Glutamatergic neuron (in vitro differentiated cells): Measurements from ENCODE around the gene NDUFA12. TPM values are rescaled to one million over a fixed set of nuclear protein-coding genes. Genes with fewer than 3 reads are reported as not detected.

Experiments
- DNase-seq: peaks from one replicate; pipeline ENCODE4 v3.0.0; 2022
- H3K27ac Mint-ChIP-seq: one replicate; pipeline ENCODE4 v1.8.0; 2020; ENCODE audit warnings: mild to moderate bottlenecking, mixed read lengths, inconsistent platforms; ENCODE audit not compliant: unreplicated experiment
- H3K27me3 Mint-ChIP-seq: one replicate; pipeline ENCODE4 v1.8.0; 2020; ENCODE audit warnings: mild to moderate bottlenecking, moderate library complexity, mixed read lengths, inconsistent platforms; ENCODE audit not compliant: unreplicated experiment
- H3K36me3 Mint-ChIP-seq: one replicate; pipeline ENCODE4 v1.8.0; 2020; ENCODE audit warnings: mild to moderate bottlenecking, mixed read lengths, inconsistent platforms; ENCODE audit not compliant: unreplicated experiment
- H3K4me1 Mint-ChIP-seq: one replicate; pipeline ENCODE4 v1.8.0; 2020; ENCODE audit warnings: mild to moderate bottlenecking, low read depth, mixed read lengths, inconsistent platforms; ENCODE audit not compliant: unreplicated experiment
- H3K4me3 Mint-ChIP-seq: one replicate; pipeline ENCODE4 v1.8.0; 2020; ENCODE audit warnings: mild to moderate bottlenecking, mixed read lengths, inconsistent platforms; ENCODE audit not compliant: unreplicated experiment
- H3K9me3 Mint-ChIP-seq: one replicate; pipeline ENCODE4 v1.8.0; 2020; ENCODE audit warnings: mild to moderate bottlenecking, moderate library complexity, mixed read lengths, inconsistent platforms; ENCODE audit not compliant: unreplicated experiment
- total RNA-seq: library from RNA; stranded (reverse); fragmentation: NEBNext Ultra II Directional; extraction: Animal tissue kit (Norgen Biotek cat#: 25700); gene quantifications from one replicate; pipeline ENCODE4 v1.2.1, GENCODE V29; 2021; ENCODE audit not compliant: unreplicated experiment
- TF ChIP-seq, protein P1 (sequence below): fragments of 200-600 bp; sonication (generic); IDR thresholded peaks from one replicate; pipeline ENCODE4 v1.5.0; 2021; ENCODE audit not compliant: partially characterized antibody, unreplicated experiment

Gene NDUFA12
- total RNA-seq, 1 donor from 2014 or later: 73.8 TPM

DNA sequence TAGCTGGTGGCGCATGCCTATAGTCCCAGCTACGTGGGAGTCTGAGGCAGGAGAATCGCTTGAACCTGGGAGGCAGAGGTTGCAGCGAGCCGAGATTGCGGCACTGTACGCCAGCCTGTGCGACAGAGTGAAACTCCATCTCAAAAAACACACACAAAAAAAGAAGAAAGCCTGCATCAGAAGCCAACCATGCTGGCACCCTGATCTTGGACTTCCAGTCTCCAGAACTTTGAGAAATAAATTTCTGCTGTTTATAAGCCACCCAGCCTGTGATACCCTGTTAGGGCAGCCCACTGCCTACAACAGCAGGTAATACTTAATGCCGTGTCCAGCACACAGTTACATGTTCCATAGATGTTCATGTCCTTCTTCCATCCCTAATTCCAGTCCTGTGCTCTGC lies 62.7 kb downstream of the NDUFA12 start:
- Mint-ChIP-seq H3K4me3 (no peak overlapping the region), H3K4me1 (peaks cover 4% of the 10 kb centered on the region), H3K36me3 (peaks cover 4% of the 10 kb centered on the region), H3K9me3 (peaks cover 4% of the 10 kb centered on the region), H3K27ac (no peak overlapping the region), H3K27me3 (peaks cover 4% of the 10 kb centered on the region)
- TF ChIP-seq, protein P1, sequence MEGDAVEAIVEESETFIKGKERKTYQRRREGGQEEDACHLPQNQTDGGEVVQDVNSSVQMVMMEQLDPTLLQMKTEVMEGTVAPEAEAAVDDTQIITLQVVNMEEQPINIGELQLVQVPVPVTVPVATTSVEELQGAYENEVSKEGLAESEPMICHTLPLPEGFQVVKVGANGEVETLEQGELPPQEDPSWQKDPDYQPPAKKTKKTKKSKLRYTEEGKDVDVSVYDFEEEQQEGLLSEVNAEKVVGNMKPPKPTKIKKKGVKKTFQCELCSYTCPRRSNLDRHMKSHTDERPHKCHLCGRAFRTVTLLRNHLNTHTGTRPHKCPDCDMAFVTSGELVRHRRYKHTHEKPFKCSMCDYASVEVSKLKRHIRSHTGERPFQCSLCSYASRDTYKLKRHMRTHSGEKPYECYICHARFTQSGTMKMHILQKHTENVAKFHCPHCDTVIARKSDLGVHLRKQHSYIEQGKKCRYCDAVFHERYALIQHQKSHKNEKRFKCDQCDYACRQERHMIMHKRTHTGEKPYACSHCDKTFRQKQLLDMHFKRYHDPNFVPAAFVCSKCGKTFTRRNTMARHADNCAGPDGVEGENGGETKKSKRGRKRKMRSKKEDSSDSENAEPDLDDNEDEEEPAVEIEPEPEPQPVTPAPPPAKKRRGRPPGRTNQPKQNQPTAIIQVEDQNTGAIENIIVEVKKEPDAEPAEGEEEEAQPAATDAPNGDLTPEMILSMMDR: no peak
- DNase-seq: no peak

DNA sequence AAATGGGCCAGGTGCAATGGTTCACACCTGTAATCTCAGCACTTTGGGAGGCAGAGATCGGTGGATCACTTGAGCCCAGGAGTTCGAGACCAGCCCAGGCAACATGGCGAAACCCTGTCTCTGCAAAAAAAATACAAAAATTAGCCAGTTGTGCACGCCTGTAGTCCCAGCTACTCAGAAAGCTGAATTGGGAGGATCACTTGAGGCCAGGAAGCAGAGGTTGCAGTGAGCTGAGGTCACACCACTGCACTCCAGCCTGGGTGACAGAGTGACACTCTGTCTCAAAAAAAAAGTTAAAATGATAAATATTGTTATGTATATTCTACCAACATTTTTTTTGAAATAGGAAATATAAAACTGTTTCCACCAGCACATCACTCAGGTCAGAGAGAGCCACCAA lies 64.9 kb downstream of the NDUFA12 start:
- H3K4me3 Mint-ChIP-seq: no peak overlapping the region
- H3K27me3 Mint-ChIP-seq: peaks cover 2% of the 10 kb centered on the region
- peaks cover 4% of the 10 kb centered on the region for H3K4me1 Mint-ChIP-seq
- H3K27ac Mint-ChIP-seq: no peak overlapping the region
- TF ChIP-seq, protein P1: no peak
- DNase-seq: no peak
- H3K9me3 Mint-ChIP-seq: no peaks in the 10 kb centered on the region
- peaks cover under 1% of the 10 kb centered on the region for H3K36me3 Mint-ChIP-seq

DNA sequence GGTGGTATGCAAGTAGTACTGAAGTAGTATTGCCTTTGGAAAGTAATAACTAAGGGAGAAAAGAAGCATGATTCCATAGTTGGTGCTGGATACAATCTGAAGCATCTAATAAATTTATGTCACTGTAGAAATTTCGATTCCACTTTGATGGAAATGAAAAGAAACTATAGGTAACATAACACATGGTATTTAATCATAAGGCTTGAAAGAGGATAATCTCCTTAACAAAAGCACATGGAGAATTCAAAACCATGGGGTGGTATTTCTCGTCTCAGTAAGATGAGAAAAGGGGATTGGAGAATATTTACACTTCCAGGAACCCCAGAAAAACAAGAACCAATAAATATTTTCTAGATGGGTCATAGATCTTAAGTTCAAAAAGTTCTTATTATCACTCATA lies 72.7 kb downstream of the NDUFA12 start:
- Mint-ChIP-seq H3K27ac (no peak overlapping the region), H3K4me1 (no peaks in the 10 kb centered on the region), H3K9me3 (no peaks in the 10 kb centered on the region), H3K36me3 (no peaks in the 10 kb centered on the region), H3K4me3 (no peak overlapping the region), H3K27me3 (no peaks in the 10 kb centered on the region)
- DNase-seq: no peak
- TF ChIP-seq, protein P1: no peak

DNA sequence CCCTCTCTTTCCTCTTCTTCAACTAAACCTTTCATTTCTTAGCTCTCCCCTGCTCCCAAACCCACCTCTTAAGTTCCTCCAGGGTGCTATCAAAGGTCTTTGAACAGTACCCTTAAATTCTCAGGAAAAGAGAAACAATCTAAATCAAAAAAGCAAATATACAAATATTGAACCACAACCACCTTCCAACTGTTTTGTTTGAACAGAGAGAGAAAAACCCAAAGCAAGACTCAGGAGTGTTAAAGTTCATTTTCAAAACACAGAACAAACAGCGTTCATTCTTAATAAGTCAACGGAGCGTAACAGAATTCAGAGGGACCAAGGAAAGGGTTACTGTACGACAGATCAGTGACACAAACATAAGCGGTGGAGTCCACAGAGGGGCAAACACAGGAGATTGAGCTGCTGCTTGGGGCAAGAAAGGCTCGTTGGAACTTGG lies 73.3 kb downstream of the NDUFA12 start:
- Mint-ChIP-seq H3K9me3 (no peaks in the 10 kb centered on the region), H3K36me3 (no peaks in the 10 kb centered on the region), H3K4me1 (no peaks in the 10 kb centered on the region), H3K27ac (no peak overlapping the region), H3K4me3 (no peak overlapping the region), H3K27me3 (no peaks in the 10 kb centered on the region)
- no peak for DNase-seq
- TF ChIP-seq, protein P1: no peak

DNA sequence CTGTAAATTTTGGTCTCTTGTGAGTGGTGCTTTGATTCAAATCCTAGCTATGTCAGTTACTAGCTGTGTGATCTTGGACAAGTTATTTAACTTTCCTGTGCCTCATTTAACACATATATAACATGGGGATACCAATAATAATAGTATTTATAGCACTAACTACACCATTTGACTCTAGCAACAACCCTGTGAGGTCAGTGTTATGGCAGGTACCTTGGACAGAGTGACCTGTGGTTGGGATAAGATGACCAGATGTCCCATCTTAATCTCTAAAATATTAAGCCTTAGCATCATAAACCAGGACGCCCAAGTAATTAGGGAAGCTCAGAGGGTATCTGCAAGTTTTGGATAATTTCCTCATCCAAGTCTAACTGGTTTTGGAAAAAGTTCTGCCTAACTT lies 73.7 kb downstream of the NDUFA12 start:
- no peaks in the 10 kb centered on the region for H3K9me3 Mint-ChIP-seq
- H3K4me1 Mint-ChIP-seq: no peaks in the 10 kb centered on the region
- no peak for DNase-seq

More for the DNA sequence above, 73.7 kb downstream of the NDUFA12 start:
- no peaks in the 10 kb centered on the region for H3K36me3 Mint-ChIP-seq
- no peaks in the 10 kb centered on the region for H3K27me3 Mint-ChIP-seq
- TF ChIP-seq, protein P1: no peak
- H3K4me3 Mint-ChIP-seq: no peak overlapping the region
- H3K27ac Mint-ChIP-seq: no peak overlapping the region
